ENCODE data around the gene TAAR1. TPM values are rescaled to one million over a fixed set of nuclear protein-coding genes. Genes with fewer than 3 reads are reported as not detected.
"Not testable (repeated sequence)": the region's sequence is repeated elsewhere in the genome, so short reads cannot be mapped to it uniquely, and the experiment has no call there.

The TAAR1 gene
- total and polyA plus RNA-seq, 2 experiments from 2014 or later = not detected

DNA sequence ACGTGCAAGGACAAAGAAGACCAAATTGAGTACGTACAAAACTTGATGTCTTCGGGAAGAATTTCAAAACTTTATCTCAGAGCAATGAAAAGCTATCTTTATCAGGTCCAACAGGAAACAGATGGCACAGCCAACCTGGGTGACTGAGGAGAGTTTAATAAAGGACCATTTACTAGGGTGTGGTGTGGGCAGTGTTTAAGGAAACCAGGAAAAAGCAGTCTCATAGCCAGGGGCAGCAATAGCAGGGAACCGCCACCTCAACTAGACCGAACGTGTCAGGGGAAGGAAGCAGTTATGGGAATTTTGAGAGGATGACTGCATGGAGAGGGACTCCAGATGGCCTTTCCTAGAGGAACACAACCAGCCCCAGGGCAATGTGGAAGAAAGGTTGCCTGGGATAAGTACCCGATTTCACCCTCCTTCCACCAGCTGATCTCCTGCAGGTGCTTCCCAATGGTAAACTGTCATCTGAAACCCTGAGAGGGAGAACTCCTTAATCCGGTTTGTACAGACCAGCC is 54.3 kb downstream of the TAAR1 start:
- no peak overlapping the region; the same call in 1 of the 2 replicates for H2AFZ ChIP-seq
- no peak for ATAC-seq
- no peak overlapping the region for H3K4me2 ChIP-seq

GRCh38 chr6:132600900-132601299 is 58.1 kb downstream of the TAAR1 start:
- not testable (repeated sequence) for H3K9me2 ChIP-seq (ENCODE audit: insufficient read depth); H3K27ac Mint-ChIP-seq; H3K4me3 Mint-ChIP-seq; H3F3A ChIP-seq (replicated peaks; ENCODE audit: low read depth); H3K4me2 ChIP-seq; H3K4me3 ChIP-seq; H3K4me1 ChIP-seq (ENCODE audit: insufficient read depth); H3K4me1 Mint-ChIP-seq; H2AFZ ChIP-seq; H3K9me3 Mint-ChIP-seq; H3K27me3 Mint-ChIP-seq (ENCODE audit: insufficient read depth, low read depth, poor library complexity); ATAC-seq; H3K79me2 ChIP-seq (replicated peaks; ENCODE audit: insufficient read depth); H3K27me3 ChIP-seq (ENCODE audit: insufficient read depth); H3K27ac ChIP-seq (ENCODE audit: low read depth); H4K20me1 ChIP-seq (replicated peaks; ENCODE audit: insufficient read depth); DNase-seq (ENCODE audit: low spot score); H3K36me3 ChIP-seq (ENCODE audit: insufficient read depth); H3K36me3 Mint-ChIP-seq (ENCODE audit: low read depth)

More for the DNA sequence above, 54.3 kb downstream of the TAAR1 start:
- TF ChIP-seq EZH2phosphoT487 (IDR thresholded peaks at IDR 0.05; ENCODE audit: unreplicated experiment) (no peak), ZNF331 (CRISPR knock-in tag; IDR thresholded peaks at IDR 0.05; ENCODE audit: low read depth) (no peak), POLR2AphosphoS5 (IDR thresholded peaks at IDR 0.05; ENCODE audit: low read depth) (no peak), JUNB (IDR thresholded peaks at IDR 0.05; ENCODE audit: unreplicated experiment) (no peak), NANOG (IDR thresholded peaks at IDR 0.05; ENCODE audit: borderline replicate concordance) (no peak)
- no peaks in the 10 kb centered on the region for H3K9me3 Mint-ChIP-seq
- Histone ChIP-seq H3F3A (replicated peaks; ENCODE audit: low read depth) (no peaks in the 10 kb centered on the region), H3K9me2 (ENCODE audit: insufficient read depth) (no peaks in the 10 kb centered on the region), H3K27ac (ENCODE audit: low read depth) (no peak overlapping the region), H3K36me3 (ENCODE audit: insufficient read depth) (no peaks in the 10 kb centered on the region), H3K27me3 (ENCODE audit: insufficient read depth) (no peaks in the 10 kb centered on the region), H4K20me1 (replicated peaks; ENCODE audit: insufficient read depth) (no peaks in the 10 kb centered on the region), H3K4me3 (no peak overlapping the region), H3K4me1 (ENCODE audit: insufficient read depth) (no peaks in the 10 kb centered on the region), H3K79me2 (replicated peaks; ENCODE audit: insufficient read depth) (no peaks in the 10 kb centered on the region)
- H3K27ac Mint-ChIP-seq = no peak overlapping the region
- no peak overlapping the region for H3K4me3 Mint-ChIP-seq
- no peaks in the 10 kb centered on the region for H3K4me1 Mint-ChIP-seq
- no peaks in the 10 kb centered on the region for H3K27me3 Mint-ChIP-seq (ENCODE audit: insufficient read depth, low read depth, poor library complexity)
- DNase-seq (ENCODE audit: low spot score) = no peak
- H3K36me3 Mint-ChIP-seq (ENCODE audit: low read depth) = no peaks in the 10 kb centered on the region

DNA sequence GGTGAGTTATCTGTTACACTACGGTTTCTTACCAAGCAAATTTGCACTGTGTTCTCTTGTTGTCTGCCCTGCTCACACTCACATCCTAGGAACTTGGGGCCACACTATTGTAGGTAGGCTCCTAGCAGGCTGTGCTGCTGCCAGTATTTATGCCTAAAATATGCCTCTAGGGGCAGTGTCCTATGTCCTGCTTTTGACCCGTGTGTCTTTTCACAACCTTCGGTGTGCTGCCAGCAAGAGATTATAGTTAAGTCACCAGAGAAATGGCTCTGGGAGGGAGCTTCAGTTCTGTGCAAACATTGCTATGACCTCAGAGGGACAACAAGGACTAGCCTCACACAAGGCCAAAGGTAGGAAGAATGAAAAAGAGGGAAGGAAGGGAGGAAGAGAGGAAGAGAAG is 60.5 kb downstream of the TAAR1 start:
- TF ChIP-seq POLR2AphosphoS5 (IDR thresholded peaks at IDR 0.05; ENCODE audit: low read depth) (no peak), STAT1 (IDR thresholded peaks at IDR 0.05; ENCODE audit: unreplicated experiment) (no peak)
- TF ChIP-seq, protein P1, sequence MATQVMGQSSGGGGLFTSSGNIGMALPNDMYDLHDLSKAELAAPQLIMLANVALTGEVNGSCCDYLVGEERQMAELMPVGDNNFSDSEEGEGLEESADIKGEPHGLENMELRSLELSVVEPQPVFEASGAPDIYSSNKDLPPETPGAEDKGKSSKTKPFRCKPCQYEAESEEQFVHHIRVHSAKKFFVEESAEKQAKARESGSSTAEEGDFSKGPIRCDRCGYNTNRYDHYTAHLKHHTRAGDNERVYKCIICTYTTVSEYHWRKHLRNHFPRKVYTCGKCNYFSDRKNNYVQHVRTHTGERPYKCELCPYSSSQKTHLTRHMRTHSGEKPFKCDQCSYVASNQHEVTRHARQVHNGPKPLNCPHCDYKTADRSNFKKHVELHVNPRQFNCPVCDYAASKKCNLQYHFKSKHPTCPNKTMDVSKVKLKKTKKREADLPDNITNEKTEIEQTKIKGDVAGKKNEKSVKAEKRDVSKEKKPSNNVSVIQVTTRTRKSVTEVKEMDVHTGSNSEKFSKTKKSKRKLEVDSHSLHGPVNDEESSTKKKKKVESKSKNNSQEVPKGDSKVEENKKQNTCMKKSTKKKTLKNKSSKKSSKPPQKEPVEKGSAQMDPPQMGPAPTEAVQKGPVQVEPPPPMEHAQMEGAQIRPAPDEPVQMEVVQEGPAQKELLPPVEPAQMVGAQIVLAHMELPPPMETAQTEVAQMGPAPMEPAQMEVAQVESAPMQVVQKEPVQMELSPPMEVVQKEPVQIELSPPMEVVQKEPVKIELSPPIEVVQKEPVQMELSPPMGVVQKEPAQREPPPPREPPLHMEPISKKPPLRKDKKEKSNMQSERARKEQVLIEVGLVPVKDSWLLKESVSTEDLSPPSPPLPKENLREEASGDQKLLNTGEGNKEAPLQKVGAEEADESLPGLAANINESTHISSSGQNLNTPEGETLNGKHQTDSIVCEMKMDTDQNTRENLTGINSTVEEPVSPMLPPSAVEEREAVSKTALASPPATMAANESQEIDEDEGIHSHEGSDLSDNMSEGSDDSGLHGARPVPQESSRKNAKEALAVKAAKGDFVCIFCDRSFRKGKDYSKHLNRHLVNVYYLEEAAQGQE (IDR thresholded peaks at IDR 0.05; ENCODE audit: unreplicated experiment) = no peak
- TF ChIP-seq, protein P2, sequence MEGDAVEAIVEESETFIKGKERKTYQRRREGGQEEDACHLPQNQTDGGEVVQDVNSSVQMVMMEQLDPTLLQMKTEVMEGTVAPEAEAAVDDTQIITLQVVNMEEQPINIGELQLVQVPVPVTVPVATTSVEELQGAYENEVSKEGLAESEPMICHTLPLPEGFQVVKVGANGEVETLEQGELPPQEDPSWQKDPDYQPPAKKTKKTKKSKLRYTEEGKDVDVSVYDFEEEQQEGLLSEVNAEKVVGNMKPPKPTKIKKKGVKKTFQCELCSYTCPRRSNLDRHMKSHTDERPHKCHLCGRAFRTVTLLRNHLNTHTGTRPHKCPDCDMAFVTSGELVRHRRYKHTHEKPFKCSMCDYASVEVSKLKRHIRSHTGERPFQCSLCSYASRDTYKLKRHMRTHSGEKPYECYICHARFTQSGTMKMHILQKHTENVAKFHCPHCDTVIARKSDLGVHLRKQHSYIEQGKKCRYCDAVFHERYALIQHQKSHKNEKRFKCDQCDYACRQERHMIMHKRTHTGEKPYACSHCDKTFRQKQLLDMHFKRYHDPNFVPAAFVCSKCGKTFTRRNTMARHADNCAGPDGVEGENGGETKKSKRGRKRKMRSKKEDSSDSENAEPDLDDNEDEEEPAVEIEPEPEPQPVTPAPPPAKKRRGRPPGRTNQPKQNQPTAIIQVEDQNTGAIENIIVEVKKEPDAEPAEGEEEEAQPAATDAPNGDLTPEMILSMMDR (conservative IDR thresholded peaks at IDR 0.05; ENCODE audit: low read depth in 2 of 2) = peak; percentile 63 to 74
- no peaks in the 10 kb centered on the region for H3K36me3 ChIP-seq (ENCODE audit: insufficient read depth)
- no peaks in the 10 kb centered on the region for H3K27me3 Mint-ChIP-seq (ENCODE audit: insufficient read depth, low read depth, poor library complexity)
- no peaks in the 10 kb centered on the region; the same call in 2 of the 3 replicates for H3K9me3 Mint-ChIP-seq
- H3K4me2 ChIP-seq = no peak overlapping the region
- ATAC-seq = peak; percentile 100
- H3K4me3 ChIP-seq = no peak overlapping the region
- no peak overlapping the region for H3K27ac ChIP-seq (ENCODE audit: low read depth)
- peak; percentile 69 for DNase-seq (ENCODE audit: low spot score)
- H3K36me3 Mint-ChIP-seq (ENCODE audit: low read depth) = no peaks in the 10 kb centered on the region
- no peak overlapping the region for H3K27ac Mint-ChIP-seq
- H3K79me2 ChIP-seq (replicated peaks; ENCODE audit: insufficient read depth) = no peaks in the 10 kb centered on the region
- H2AFZ ChIP-seq = peak overlapping the region; percentile 88
- no peaks in the 10 kb centered on the region for H3F3A ChIP-seq (replicated peaks; ENCODE audit: low read depth)
- no peaks in the 10 kb centered on the region for H3K27me3 ChIP-seq (ENCODE audit: insufficient read depth)
- H3K9me2 ChIP-seq (ENCODE audit: insufficient read depth) = no peaks in the 10 kb centered on the region
- no peak overlapping the region for H3K4me3 Mint-ChIP-seq
- H3K4me1 ChIP-seq (ENCODE audit: insufficient read depth) = no peaks in the 10 kb centered on the region
- H3K4me1 Mint-ChIP-seq = peaks cover 2% of the 10 kb centered on the region; the same call in 1 of the 3 replicates
- no peaks in the 10 kb centered on the region for H4K20me1 ChIP-seq (replicated peaks; ENCODE audit: insufficient read depth)
